ENCODE data around the gene MATN1. TPM values are rescaled to one million over a fixed set of nuclear protein-coding genes. Genes with fewer than 3 reads are reported as not detected.

Gene MATN1
- total RNA-seq, 2 donors from 2014 or later = not detected

Small RNA genes lying within 50 kb of the gene (microRNA-seq; reads per million reads assigned to microRNA genes)
- 0 reads per million in 2 donors for gene MIR4420

Other genes with a start within 250 kb of the MATN1 start
- 10 to 100 TPM; 10.7 to 49.1 TPM for gene LAPTM5, start 34.2 kb upstream of the MATN1 start, total RNA-seq
- gene SDC3, start 185.2 kb upstream of the MATN1 start, total RNA-seq = 10 to 100 TPM in 1 of 2 donors, 1 to 10 TPM in 1; 6.5 to 18.0 TPM